GM10248 (cell line): ENCODE results near the gene LGR5.
"Not testable (repeated sequence)": the region's sequence is repeated elsewhere in the genome, so short reads cannot be mapped to it uniquely, and the experiment has no call there.

Experiments
- CTCF ChIA-PET: fragments of 300-600 bp; sonication (Branson Sonifier 250); formaldehyde crosslinking; extraction: SDS; loops from one replicate; lab custom pipeline; 2021; ENCODE audit warnings: antibody characterized with exemption; lab: Yijun Ruan, JAX
- POLR2A ChIA-PET: fragments of 350-650 bp; sonication (Branson Sonifier 250); formaldehyde crosslinking; extraction: SDS; loops from one replicate; lab custom pipeline; 2020; ENCODE audit warnings: antibody characterized with exemption; lab: Yijun Ruan, JAX
- DNase-seq: peaks from one replicate; pipeline ENCODE4 v3.0.0; 2012; ENCODE audit errors: extremely low spot score
- CTCF ChIP-seq: IDR thresholded peaks from 2 replicates; pipeline ENCODE4 v1.5.1; 2012; ENCODE audit warnings: mild to moderate bottlenecking, low read depth; ENCODE audit errors: extremely low read depth, missing control alignments, control extremely low read depth

The LGR5 gene

GRCh38 chr12:71548893-71549292 lies 109.3 kb downstream of the LGR5 start:
- ChIA-PET CTCF (interaction anchor here (1.5 kb wide), 1 partner anchor 15 kb away, joined by 4 read pairs; no protein-coding TSS in a partner anchor), POLR2A (no interaction called here)
- TF ChIP-seq CTCF, result no peak
- DNase-seq, result no peak

- TF ChIP-seq CTCF, result peak; percentile 27
- ChIA-PET POLR2A (no interaction called here), CTCF (interaction anchor here (1.2 to 2.2 kb wide), 3 partner anchors 9 to 135 kb away, joined by 3 to 9 read pairs (median 6); no protein-coding TSS in a partner anchor)
- no peak for DNase-seq
Measured at GRCh38 chr12:71551529-71551928, 111.9 kb downstream of the LGR5 start.

- no peak for TF ChIP-seq CTCF
- POLR2A ChIA-PET, result no interaction called here
- CTCF ChIA-PET, result interaction anchor here (2.2 kb wide), 1 partner anchor 136 kb away, joined by 9 read pairs; no protein-coding TSS in a partner anchor
- DNase-seq, result no peak
Measured at GRCh38 chr12:71552728-71553501, 113.3 kb downstream of the LGR5 start.

GRCh38 chr12:71555191-71555590 lies 115.6 kb downstream of the LGR5 start:
- ChIA-PET POLR2A (no interaction called here), CTCF (no interaction called here)
- DNase-seq, result no peak
- TF ChIP-seq CTCF, result no peak

GRCh38 chr12:71555789-71556188 lies 116.2 kb downstream of the LGR5 start:
- POLR2A ChIA-PET, DNase-seq, CTCF ChIA-PET: not testable (repeated sequence)

- CTCF ChIA-PET, result interaction anchor here (0.6 to 0.8 kb wide), 2 partner anchors 9 to 1186 kb away, joined by 3 read pairs; no protein-coding TSS in a partner anchor
- TF ChIP-seq CTCF, result no peak
- POLR2A ChIA-PET, result no interaction called here
- DNase-seq, result no peak
Measured at GRCh38 chr12:71556448-71556847, 116.8 kb downstream of the LGR5 start.

GRCh38 chr12:71556875-71557274 lies 117.3 kb downstream of the LGR5 start:
- POLR2A ChIA-PET, result no interaction called here
- CTCF ChIA-PET, result interaction anchor here (0.6 to 0.8 kb wide), 2 partner anchors 8 to 1186 kb away, joined by 3 read pairs; no protein-coding TSS in a partner anchor
- no peak for DNase-seq
- no peak for TF ChIP-seq CTCF
